ENCODE results near the gene SEZ6.

DNA sequence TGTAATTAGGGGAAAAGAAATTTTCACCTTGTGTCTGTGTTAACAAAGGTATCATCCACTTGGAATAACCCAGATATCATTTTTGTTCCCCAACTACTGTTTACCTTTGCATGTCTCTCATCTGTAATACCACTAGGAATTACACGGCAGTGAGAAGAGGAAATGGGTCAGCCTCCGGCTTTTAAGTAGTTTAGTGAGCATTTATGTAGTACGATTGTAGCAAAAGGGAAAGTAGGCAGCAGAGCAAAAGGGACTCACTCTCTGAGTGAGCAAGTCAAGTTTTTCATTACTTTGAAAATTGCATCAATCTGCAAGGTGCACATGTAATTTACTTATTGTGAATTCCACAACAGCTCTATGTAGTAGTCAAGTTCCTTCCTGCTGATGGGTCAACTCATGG, 65.7 kb downstream of the SEZ6 start:
- TF ChIP-seq RARB (CRISPR knock-in tag; IDR thresholded peaks at IDR 0.05): no peak
- no peak for TF ChIP-seq ZFP3 (CRISPR knock-in tag; IDR thresholded peaks at IDR 0.05)
- no peak for TF ChIP-seq ZFP30 (CRISPR knock-in tag; IDR thresholded peaks at IDR 0.05)
- TF ChIP-seq, protein P1, sequence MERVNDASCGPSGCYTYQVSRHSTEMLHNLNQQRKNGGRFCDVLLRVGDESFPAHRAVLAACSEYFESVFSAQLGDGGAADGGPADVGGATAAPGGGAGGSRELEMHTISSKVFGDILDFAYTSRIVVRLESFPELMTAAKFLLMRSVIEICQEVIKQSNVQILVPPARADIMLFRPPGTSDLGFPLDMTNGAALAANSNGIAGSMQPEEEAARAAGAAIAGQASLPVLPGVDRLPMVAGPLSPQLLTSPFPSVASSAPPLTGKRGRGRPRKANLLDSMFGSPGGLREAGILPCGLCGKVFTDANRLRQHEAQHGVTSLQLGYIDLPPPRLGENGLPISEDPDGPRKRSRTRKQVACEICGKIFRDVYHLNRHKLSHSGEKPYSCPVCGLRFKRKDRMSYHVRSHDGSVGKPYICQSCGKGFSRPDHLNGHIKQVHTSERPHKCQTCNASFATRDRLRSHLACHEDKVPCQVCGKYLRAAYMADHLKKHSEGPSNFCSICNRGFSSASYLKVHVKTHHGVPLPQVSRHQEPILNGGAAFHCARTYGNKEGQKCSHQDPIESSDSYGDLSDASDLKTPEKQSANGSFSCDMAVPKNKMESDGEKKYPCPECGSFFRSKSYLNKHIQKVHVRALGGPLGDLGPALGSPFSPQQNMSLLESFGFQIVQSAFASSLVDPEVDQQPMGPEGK (CRISPR knock-in tag; IDR thresholded peaks at IDR 0.05; ENCODE audit: borderline replicate concordance): no peak
- no peak for TF ChIP-seq ZNF70 (CRISPR knock-in tag; IDR thresholded peaks at IDR 0.05)
- TF ChIP-seq TOX (CRISPR knock-in tag; IDR thresholded peaks at IDR 0.05; ENCODE audit: borderline replicate concordance): no peak
- TF ChIP-seq ZNF8 (CRISPR knock-in tag; IDR thresholded peaks at IDR 0.05): no peak
- TF ChIP-seq, protein P2, sequence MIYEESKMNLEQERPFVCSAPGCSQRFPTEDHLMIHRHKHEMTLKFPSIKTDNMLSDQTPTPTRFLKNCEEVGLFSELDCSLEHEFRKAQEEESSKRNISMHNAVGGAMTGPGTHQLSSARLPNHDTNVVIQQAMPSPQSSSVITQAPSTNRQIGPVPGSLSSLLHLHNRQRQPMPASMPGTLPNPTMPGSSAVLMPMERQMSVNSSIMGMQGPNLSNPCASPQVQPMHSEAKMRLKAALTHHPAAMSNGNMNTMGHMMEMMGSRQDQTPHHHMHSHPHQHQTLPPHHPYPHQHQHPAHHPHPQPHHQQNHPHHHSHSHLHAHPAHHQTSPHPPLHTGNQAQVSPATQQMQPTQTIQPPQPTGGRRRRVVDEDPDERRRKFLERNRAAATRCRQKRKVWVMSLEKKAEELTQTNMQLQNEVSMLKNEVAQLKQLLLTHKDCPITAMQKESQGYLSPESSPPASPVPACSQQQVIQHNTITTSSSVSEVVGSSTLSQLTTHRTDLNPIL (CRISPR knock-in tag; IDR thresholded peaks at IDR 0.05; ENCODE audit: low read depth): no peak
- no peak for TF ChIP-seq PPARA (CRISPR knock-in tag; IDR thresholded peaks at IDR 0.05; ENCODE audit: borderline replicate concordance)
- TF ChIP-seq BACH2 (CRISPR knock-in tag; IDR thresholded peaks at IDR 0.05; ENCODE audit: borderline replicate concordance): no peak

Measured in SK-N-SH treated with all-trans-retinoic acid at 6 μM for 48 hours (cell line).